Coronary artery (tissue), 2 donors: Measurements from ENCODE around the gene ZNF490.
A peak's percentile ranks its signal among the peaks of the same experiment; 100 is the strongest.

Experiments
- DNase-seq: peaks from one replicate; pipeline ENCODE4 v3.0.0-alpha.2; 2017; ENCODE audit warnings: low spot score
- H3K27ac ChIP-seq, 2 donors: fragments of 200-600 bp; sonication (generic); one replicate each; pipeline ENCODE4 v1.5.1; 2016 to 2019
- H3K4me3 ChIP-seq: fragments of 200-600 bp; sonication (generic); 2 replicates; pipeline ENCODE4 v1.5.1; 2016; ENCODE audit warnings: mild to moderate bottlenecking, moderate library complexity
- TF ChIP-seq, protein P1 (sequence below): fragments of 200-600 bp; sonication (generic); IDR thresholded peaks from one replicate; pipeline ENCODE4 v1.5.1; 2019; ENCODE audit warnings: antibody characterized with exemption

The ZNF490 gene

DNA sequence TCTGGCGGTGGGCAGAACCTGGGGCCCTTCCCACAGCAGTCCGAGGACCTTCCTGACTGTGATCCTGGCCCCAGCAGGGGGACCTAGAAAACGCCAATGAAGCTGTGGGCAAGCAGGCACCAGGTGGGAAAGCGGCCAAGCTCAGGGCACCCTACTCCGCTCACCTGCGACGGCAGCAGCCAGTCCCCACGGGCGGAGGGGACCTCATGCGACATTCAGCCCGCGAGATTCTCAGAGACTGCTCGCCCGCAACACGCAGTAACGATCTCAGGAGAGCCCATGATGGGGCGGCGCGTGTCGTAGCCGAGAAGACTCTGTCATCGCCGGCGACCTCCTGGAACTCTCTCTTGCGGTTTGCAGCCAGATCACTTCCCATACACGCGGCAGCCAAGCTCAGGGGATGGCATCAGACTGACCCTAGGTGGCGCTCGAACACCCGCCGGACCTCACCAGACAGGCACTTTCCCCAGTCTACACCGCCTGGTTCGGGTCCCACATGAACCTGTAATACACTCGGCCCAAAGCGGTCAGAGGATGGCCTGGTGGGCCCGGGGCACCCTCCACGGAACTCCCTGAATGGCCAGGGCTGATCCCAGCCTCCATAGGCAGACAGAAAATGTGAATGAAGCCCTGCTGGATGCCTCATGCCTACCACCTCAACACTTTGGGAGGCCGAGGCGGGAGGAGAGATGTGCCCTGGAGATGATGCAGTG, 29.4 kb upstream of the ZNF490 start:
- TF ChIP-seq, protein P1, sequence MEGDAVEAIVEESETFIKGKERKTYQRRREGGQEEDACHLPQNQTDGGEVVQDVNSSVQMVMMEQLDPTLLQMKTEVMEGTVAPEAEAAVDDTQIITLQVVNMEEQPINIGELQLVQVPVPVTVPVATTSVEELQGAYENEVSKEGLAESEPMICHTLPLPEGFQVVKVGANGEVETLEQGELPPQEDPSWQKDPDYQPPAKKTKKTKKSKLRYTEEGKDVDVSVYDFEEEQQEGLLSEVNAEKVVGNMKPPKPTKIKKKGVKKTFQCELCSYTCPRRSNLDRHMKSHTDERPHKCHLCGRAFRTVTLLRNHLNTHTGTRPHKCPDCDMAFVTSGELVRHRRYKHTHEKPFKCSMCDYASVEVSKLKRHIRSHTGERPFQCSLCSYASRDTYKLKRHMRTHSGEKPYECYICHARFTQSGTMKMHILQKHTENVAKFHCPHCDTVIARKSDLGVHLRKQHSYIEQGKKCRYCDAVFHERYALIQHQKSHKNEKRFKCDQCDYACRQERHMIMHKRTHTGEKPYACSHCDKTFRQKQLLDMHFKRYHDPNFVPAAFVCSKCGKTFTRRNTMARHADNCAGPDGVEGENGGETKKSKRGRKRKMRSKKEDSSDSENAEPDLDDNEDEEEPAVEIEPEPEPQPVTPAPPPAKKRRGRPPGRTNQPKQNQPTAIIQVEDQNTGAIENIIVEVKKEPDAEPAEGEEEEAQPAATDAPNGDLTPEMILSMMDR = peak; percentile 74
- Histone ChIP-seq H3K4me3 (peak overlapping the region; percentile 60), H3K27ac (no peak overlapping the region)
- DNase-seq = peak; percentile 84

DNA sequence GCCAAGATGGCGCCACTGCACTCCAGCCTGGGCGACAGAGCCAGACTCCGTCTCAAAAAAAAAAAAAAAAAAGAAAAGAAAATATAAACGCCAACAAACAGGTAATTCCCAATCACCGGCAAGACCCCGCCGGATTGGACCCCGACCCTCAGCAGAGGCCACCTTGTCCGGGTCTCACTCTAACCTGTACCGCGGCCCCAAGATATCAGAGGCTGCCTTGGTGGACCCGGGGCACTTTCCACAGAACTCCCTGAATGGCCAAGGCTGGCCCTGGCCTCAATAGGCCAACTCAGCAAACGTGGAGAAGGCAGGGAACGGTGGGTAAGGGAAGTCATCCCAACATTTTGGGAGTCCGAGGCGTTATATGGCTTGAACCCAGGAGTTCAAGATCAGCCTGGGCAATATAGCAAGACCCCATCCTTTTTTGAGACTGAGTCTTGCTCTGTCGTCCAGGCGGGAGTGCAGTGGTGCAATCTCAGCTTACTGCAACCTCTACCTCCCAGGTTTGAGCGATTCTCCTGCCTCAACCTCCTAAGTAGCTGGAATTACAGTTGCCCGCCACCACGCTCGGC, 28.1 kb upstream of the ZNF490 start:
- TF ChIP-seq, protein P1 = no peak
- DNase-seq = no peak
- no peak overlapping the region for H3K4me3 ChIP-seq
- H3K27ac ChIP-seq = no peak overlapping the region

DNA sequence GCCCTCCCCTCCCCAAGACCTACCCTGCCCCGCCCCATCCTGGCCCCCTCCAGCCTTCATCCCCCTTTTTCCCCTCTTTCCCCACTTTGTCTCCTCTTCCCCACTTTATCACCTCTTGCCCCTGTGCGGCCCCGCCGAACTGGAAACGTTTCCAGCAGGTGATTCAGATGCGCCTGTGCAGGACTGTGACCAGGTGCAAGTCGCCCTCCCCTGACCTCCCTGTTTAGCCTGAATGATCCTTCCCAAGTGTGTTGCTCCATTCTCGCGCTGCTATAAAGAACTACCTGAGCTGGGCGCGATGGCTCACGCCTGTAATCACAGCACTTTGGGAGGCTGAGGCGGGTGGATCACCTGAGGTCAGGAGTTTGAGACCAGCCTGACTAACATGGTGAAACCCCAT, 26.0 kb upstream of the ZNF490 start:
- TF ChIP-seq, protein P1 = no peak
- Histone ChIP-seq H3K27ac (no peak overlapping the region), H3K4me3 (no peak overlapping the region)
- no peak for DNase-seq

DNA sequence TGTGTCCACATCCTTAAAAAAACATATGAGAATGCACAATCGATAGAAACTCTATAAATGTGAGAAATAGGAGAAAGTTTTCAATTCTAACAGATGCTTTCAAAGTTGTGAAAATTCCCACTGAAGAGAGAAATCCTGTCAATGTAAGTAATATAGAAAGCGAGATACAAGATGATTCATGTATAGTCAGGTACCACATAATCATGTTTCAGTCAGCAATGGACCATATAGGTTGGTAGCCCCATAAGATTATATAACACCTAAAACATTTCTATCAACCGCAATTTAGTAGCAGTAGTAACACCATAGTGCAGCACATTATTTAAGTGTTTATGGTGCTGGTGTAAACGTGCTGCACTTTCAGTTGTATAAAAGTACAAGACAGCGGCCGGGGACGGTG, 18.6 kb upstream of the ZNF490 start:
- no peak for DNase-seq

DNA sequence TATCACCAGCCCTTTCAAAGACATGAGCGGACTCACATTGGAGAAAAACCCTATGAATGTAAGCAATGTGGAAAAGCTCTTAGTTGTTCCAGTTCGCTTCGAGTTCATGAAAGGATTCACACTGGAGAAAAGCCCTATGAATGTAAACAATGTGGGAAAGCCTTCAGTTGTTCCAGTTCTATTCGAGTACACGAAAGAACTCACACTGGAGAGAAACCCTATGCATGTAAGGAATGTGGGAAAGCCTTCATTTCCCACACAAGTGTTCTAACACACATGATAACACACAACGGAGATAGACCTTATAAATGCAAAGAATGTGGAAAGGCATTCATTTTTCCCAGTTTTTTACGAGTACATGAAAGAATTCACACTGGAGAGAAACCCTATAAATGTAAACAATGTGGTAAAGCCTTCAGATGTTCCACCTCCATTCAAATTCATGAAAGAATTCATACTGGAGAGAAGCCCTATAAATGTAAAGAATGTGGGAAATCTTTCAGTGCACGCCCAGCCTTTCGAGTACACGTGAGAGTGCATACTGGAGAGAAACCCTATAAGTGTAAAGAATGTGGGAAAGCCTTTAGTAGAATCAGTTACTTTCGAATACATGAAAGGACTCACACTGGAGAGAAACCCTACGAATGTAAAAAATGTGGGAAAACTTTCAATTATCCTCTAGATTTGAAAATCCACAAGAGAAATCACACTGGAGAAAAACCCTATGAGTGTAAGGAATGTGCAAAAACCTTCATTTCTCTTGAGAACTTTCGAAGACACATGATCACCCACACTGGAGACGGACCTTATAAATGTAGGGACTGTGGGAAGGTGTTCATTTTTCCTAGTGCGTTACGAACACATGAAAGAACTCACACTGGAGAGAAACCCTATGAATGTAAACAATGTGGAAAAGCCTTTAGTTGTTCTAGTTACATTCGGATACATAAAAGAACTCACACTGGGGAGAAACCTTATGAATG, 17.7 kb upstream of the ZNF490 start:
- Histone ChIP-seq H3K4me3 (no peak overlapping the region), H3K27ac (no peak overlapping the region)
- DNase-seq = no peak
- TF ChIP-seq, protein P1 = no peak

More for the DNA sequence above, 18.6 kb upstream of the ZNF490 start:
- TF ChIP-seq, protein P1 = no peak
- H3K27ac ChIP-seq = no peak overlapping the region
- no peak overlapping the region for H3K4me3 ChIP-seq

DNA sequence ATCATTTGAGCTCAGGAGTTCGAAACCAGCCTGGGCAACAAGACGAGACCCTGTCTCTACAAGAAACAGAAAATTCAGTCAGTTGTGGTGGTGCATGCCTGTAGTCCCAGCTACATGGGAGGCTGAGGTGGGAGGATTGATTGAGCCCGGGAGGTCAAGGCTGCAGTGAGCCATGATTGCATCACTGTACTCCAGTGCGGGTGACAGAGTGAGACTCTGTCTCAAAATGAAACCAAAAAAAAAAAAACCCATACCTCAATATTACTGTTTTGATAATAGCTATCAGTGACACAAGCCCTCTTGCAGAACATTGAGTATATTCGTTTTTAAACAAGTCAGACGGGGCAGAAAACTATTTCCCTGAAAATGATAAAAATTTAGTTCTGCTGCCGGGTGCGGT, 16.3 kb upstream of the ZNF490 start:
- no peak for DNase-seq

More for the DNA sequence above, 16.3 kb upstream of the ZNF490 start:
- no peak overlapping the region for H3K4me3 ChIP-seq
- no peak overlapping the region for H3K27ac ChIP-seq
- TF ChIP-seq, protein P1 = no peak
